ENCODE results near the gene GLUD1. TPM values are rescaled to one million over a fixed set of nuclear protein-coding genes. Genes with fewer than 3 reads are reported as not detected.
A peak's percentile ranks its signal among the peaks of the same experiment; 100 is the strongest.

GLUD1 gene
- total RNA-seq, 1 experiment from 2014 or later, result 101 TPM

GRCh38 chr10:87089746-87090145 lies 4.9 kb downstream of the GLUD1 start:
- peaks cover 10% of the 10 kb centered on the region for H3K79me2 ChIP-seq (ENCODE audit: insufficient read depth, low read length)
- no peak overlapping the region for H2AK5ac ChIP-seq (ENCODE audit: insufficient read length, low read length)
- H3K27me3 Mint-ChIP-seq (ENCODE audit: low read depth), result no peaks in the 10 kb centered on the region
- H3K23me2 ChIP-seq (ENCODE audit: insufficient read length, low read depth, low read length, poor library complexity, severe bottlenecking), result peaks cover 3% of the 10 kb centered on the region
- no peak overlapping the region for H2BK120ac ChIP-seq (ENCODE audit: low read depth, low read length, poor library complexity, severe bottlenecking)
- H4K20me1 ChIP-seq (ENCODE audit: control insufficient read depth, insufficient read depth, insufficient read length), result no peaks in the 10 kb centered on the region
- no peak overlapping the region for H4K8ac ChIP-seq (replicated peaks; ENCODE audit: insufficient read length, low read depth, low read length)
- no peaks in the 10 kb centered on the region for H3K27me3 ChIP-seq (ENCODE audit: insufficient read depth, low read length)
- H3T11ph ChIP-seq (ENCODE audit: low read length), result no peak overlapping the region
- no CpG with 5 or more reads among the region's 4 CpGs for WGBS (ENCODE audit: extremely low coverage, insufficient read length, low lambda C conversion rate)
- no peak overlapping the region for H2BK5ac ChIP-seq (ENCODE audit: insufficient read length, low read length)
- H3K4me1 Mint-ChIP-seq, result peaks cover 33 to 39% of the 10 kb centered on the region in 2 experiments
- no peak overlapping the region for H2BK20ac ChIP-seq (ENCODE audit: low read depth, low read length, poor library complexity, severe bottlenecking)
- no peak overlapping the region for H4K5ac ChIP-seq (ENCODE audit: insufficient read length, low read depth, low read length)
- no peak for TF ChIP-seq CTCF (conservative IDR thresholded peaks at IDR 0.05)
- H3K79me1 ChIP-seq (ENCODE audit: insufficient read depth, low read depth, low read length, poor library complexity, severe bottlenecking), result no peaks in the 10 kb centered on the region
- H3K9me3 ChIP-seq (ENCODE audit: control insufficient read depth, low read depth, low read length), result no peaks in the 10 kb centered on the region
- DNase-seq, result no peak
- H3K27ac ChIP-seq (ENCODE audit: insufficient read length, low read depth, low read length), result no peak overlapping the region
- H3K36me3 Mint-ChIP-seq (ENCODE audit: insufficient read depth in 1 of 3, low read depth in 3 of 3), result peaks cover 18 to 34% (median 28%) of the 10 kb centered on the region in 3 experiments
- no peak overlapping the region for H3K4me2 ChIP-seq (ENCODE audit: insufficient read depth, insufficient read length, low read length)
- H3K4ac ChIP-seq (ENCODE audit: low read depth, low read length), result no peak overlapping the region
- no peak overlapping the region for H3K56ac ChIP-seq (ENCODE audit: insufficient read length, low read depth, low read length)
- no peak overlapping the region for H4K91ac ChIP-seq (ENCODE audit: insufficient read length, low read depth, low read length)
- H3K23ac ChIP-seq (ENCODE audit: insufficient read length, low read depth, low read length), result no peak overlapping the region
- no peak overlapping the region for H3K18ac ChIP-seq (ENCODE audit: insufficient read length, low read depth, low read length)
- H3K14ac ChIP-seq (ENCODE audit: insufficient read depth, low read length), result no peak overlapping the region
- H3K9ac ChIP-seq (ENCODE audit: extremely low read depth, insufficient read length, low read length), result no peak overlapping the region
- no peak overlapping the region for H2BK15ac ChIP-seq (ENCODE audit: low read depth, low read length)
- no peaks in the 10 kb centered on the region for H3K4me1 ChIP-seq (ENCODE audit: insufficient read depth, low read length)
- H2BK12ac ChIP-seq (ENCODE audit: insufficient read length, low read depth, low read length), result no peak overlapping the region
- peaks cover 0 to 3% of the 10 kb centered on the region in 2 experiments; a peak in 1 of 5 replicates for H3K9me3 Mint-ChIP-seq
- H3K27ac Mint-ChIP-seq, result peak overlapping the region in 1 of 3 experiments; percentile 70; a peak in 1 of 7 replicates
- H2AFZ ChIP-seq (ENCODE audit: low read length), result no peak overlapping the region
- H3K4me3 Mint-ChIP-seq, result no peak overlapping the region

All from H9 (cell line).